Breast epithelium (tissue), 4 donors: ENCODE results near the gene ATP2B3. TPM values are rescaled to one million over a fixed set of nuclear protein-coding genes. Genes with fewer than 3 reads are reported as not detected.

ENCODE experiments used
- DNase-seq, 2 donors: peaks; one replicate each; pipeline ENCODE4 v3.0.0-alpha.2; 2019; ENCODE audit warnings: low spot score in 2 of 2
- H3K27ac ChIP-seq, 2 donors: fragments of 200-600 bp; sonication (generic) in 1 of 2; one replicate each; pipeline ENCODE4 v1.5.1; 2016 to 2019; ENCODE audit warnings: mild to moderate bottlenecking in 1 of 2
- H3K27me3 ChIP-seq, 2 donors: fragments of 200-600 bp; sonication (generic) in 1 of 2; one replicate each; pipeline versions ENCODE4 v1.5.1 to v1.6.0; 2017 to 2019; ENCODE audit warnings: control low read depth in 1 of 2, mild to moderate bottlenecking in 1 of 2
- H3K36me3 ChIP-seq: fragments of 200-600 bp; one replicate; pipeline ENCODE4 v1.5.1; 2019
- H3K4me1 ChIP-seq, 2 donors: fragments of 200-600 bp; sonication (generic); one replicate each; pipeline ENCODE4 v1.5.1; 2016 to 2019; ENCODE audit warnings: control low read depth in 1 of 2
- H3K4me3 ChIP-seq, 3 donors: fragments of 200-600 bp; sonication (generic); 1 replicate in 2 of 3; 2 replicates in 1 of 3; pipeline ENCODE4 v1.5.1; 2016 to 2019; ENCODE audit warnings: mild to moderate bottlenecking in 3 of 3, moderate library complexity in 2 of 3
- H3K9me3 ChIP-seq, 2 donors: fragments of 200-600 bp; sonication (generic) in 1 of 2; one replicate each; pipeline ENCODE4 v1.5.1; 2016 to 2019; ENCODE audit warnings: control low read depth in 1 of 2
- POLR2A ChIP-seq: fragments of 450-650 bp; IDR thresholded peaks from one replicate; pipeline ENCODE4 v1.6.1; 2016; ENCODE audit warnings: antibody characterized with exemption, mild to moderate bottlenecking, moderate library complexity
- POLR2AphosphoS5 ChIP-seq, 3 donors: sonication (generic); formaldehyde crosslinking; IDR thresholded peaks; one replicate each; pipeline ENCODE4 v1.6.1; 2017; ENCODE audit warnings: antibody characterized with exemption in 3 of 3
- intact Hi-C: fragments of 100-400 bp; cut with DNase I; formaldehyde crosslinking; loops from one replicate; pipeline ENCODE4 v1.15.1; 2023; ENCODE audit warnings: low total_unique reads
- total RNA-seq, 3 donors: library from RNA; depleted of rRNA; stranded (reverse); fragments of >200 nt; gene quantifications; one replicate each; pipeline ENCODE4 v1.1.0, GENCODE V29; 2016
- TF ChIP-seq, protein P1 (sequence below), 3 donors: fragments of 450-650 bp; IDR thresholded peaks; one replicate each; pipeline ENCODE4 v1.5.1; 2016 to 2017; ENCODE audit warnings: antibody characterized with exemption in 3 of 3, mild to moderate bottlenecking in 3 of 3, moderate library complexity in 3 of 3

The ATP2B3 gene
- total RNA-seq, 3 donors from 2014 or later = not detected

- H3K27ac ChIP-seq = peak overlapping the region in 1 of 2 donors; percentile 87
- H3K36me3 ChIP-seq = no peaks in the 10 kb centered on the region
- H3K4me3 ChIP-seq = no peak overlapping the region
- no peak for DNase-seq
- no peak for TF ChIP-seq POLR2AphosphoS5 (IDR thresholded peaks at IDR 0.05)
- TF ChIP-seq, protein P1, sequence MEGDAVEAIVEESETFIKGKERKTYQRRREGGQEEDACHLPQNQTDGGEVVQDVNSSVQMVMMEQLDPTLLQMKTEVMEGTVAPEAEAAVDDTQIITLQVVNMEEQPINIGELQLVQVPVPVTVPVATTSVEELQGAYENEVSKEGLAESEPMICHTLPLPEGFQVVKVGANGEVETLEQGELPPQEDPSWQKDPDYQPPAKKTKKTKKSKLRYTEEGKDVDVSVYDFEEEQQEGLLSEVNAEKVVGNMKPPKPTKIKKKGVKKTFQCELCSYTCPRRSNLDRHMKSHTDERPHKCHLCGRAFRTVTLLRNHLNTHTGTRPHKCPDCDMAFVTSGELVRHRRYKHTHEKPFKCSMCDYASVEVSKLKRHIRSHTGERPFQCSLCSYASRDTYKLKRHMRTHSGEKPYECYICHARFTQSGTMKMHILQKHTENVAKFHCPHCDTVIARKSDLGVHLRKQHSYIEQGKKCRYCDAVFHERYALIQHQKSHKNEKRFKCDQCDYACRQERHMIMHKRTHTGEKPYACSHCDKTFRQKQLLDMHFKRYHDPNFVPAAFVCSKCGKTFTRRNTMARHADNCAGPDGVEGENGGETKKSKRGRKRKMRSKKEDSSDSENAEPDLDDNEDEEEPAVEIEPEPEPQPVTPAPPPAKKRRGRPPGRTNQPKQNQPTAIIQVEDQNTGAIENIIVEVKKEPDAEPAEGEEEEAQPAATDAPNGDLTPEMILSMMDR (IDR thresholded peaks at IDR 0.05) = no peak
- TF ChIP-seq POLR2A = no peak
- no peaks in the 10 kb centered on the region for H3K4me1 ChIP-seq
- H3K9me3 ChIP-seq = no peaks in the 10 kb centered on the region
- H3K27me3 ChIP-seq = peaks cover 0 to 78% of the 10 kb centered on the region in 2 donors
- intact Hi-C loops = no loop called here
Measured at GRCh38 chrX:153475751-153476281, 41.6 kb upstream of the ATP2B3 start.

- peak overlapping the region in 1 of 3 donors; percentile 31 for H3K4me3 ChIP-seq
- intact Hi-C loops = no loop called here
- H3K27ac ChIP-seq = peak overlapping the region; percentile 50 to 87
- TF ChIP-seq POLR2A (no peak), POLR2AphosphoS5 (IDR thresholded peaks at IDR 0.05) (no peak)
- TF ChIP-seq, protein P1 (IDR thresholded peaks at IDR 0.05) = no peak
- H3K27me3 ChIP-seq = peaks cover 0 to 79% of the 10 kb centered on the region in 2 donors
- DNase-seq = no peak
- no peaks in the 10 kb centered on the region for H3K4me1 ChIP-seq
- H3K9me3 ChIP-seq = no peaks in the 10 kb centered on the region
- no peaks in the 10 kb centered on the region for H3K36me3 ChIP-seq
Measured at GRCh38 chrX:153476666-153477363, 40.6 kb upstream of the ATP2B3 start.

GRCh38 chrX:153477364-153477857 lies 40.0 kb upstream of the ATP2B3 start:
- TF ChIP-seq POLR2AphosphoS5 (IDR thresholded peaks at IDR 0.05) (no peak), POLR2A (no peak)
- TF ChIP-seq, protein P1 (IDR thresholded peaks at IDR 0.05) = no peak
- peaks cover 0 to under 1% of the 10 kb centered on the region in 2 donors for H3K9me3 ChIP-seq
- intact Hi-C loops = no loop called here
- no peak overlapping the region for H3K4me3 ChIP-seq
- no peaks in the 10 kb centered on the region for H3K36me3 ChIP-seq
- peak overlapping the region; percentile 50 to 87 for H3K27ac ChIP-seq
- H3K27me3 ChIP-seq = peaks cover 0 to 85% of the 10 kb centered on the region in 2 donors
- H3K4me1 ChIP-seq = no peaks in the 10 kb centered on the region
- no peak for DNase-seq

DNA sequence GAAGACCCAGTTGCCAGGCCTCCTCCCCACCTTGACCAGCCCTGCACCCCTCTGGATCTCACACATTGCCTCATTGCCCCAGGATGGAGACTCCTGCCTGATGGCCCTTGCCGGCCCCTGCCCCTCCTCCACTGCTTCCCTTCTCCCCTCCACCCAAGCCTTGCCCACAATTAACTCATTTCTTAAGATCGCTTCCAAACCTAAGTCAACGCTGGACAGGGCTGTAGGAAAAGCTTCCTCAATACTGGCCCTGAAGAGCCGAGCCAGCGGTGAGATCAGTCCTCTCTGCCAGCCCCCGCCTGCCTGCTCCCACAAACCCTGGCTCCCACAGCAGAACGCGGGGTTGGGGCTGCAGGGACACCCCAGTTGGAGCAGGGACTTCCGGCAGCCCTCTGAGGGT lies 39.5 kb upstream of the ATP2B3 start:
- TF ChIP-seq POLR2AphosphoS5 (IDR thresholded peaks at IDR 0.05) (no peak), POLR2A (no peak)
- TF ChIP-seq, protein P1 (IDR thresholded peaks at IDR 0.05) = no peak
- Histone ChIP-seq H3K4me3 (no peak overlapping the region), H3K4me1 (no peaks in the 10 kb centered on the region)

DNA sequence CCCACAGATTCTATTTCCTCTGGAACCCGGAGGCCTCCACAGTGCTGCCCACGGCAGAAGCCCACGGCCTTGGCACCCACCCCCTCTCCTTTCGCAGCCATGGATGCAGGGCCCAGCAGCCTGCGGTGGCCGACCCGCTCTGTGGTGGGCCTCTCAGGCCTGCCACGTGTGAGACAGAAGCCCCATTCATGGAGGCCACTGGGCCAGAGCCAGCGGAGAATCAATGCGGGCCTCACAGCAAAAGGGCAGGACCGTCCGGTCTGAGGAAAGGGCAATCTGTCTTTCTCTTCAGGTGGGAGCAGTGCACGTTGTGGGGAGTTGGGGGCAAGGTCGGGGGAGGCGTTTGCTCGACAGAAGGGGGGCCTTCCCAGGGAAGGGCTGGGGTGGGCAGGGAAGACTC lies 38.7 kb upstream of the ATP2B3 start:
- intact Hi-C loops = no loop called here
- Histone ChIP-seq H3K4me3 (no peak overlapping the region), H3K36me3 (no peaks in the 10 kb centered on the region), H3K9me3 (peaks cover 0 to 5% of the 10 kb centered on the region in 2 donors), H3K27ac (no peak overlapping the region), H3K27me3 (peaks cover 0 to 89% of the 10 kb centered on the region in 2 donors), H3K4me1 (no peaks in the 10 kb centered on the region)
- TF ChIP-seq POLR2AphosphoS5 (IDR thresholded peaks at IDR 0.05) = no peak
- TF ChIP-seq, protein P1 (IDR thresholded peaks at IDR 0.05) = no peak
- TF ChIP-seq POLR2A = no peak
- no peak for DNase-seq

More for the DNA sequence above, 39.5 kb upstream of the ATP2B3 start:
- peaks cover 0 to 89% of the 10 kb centered on the region in 2 donors for H3K27me3 ChIP-seq
- intact Hi-C loops = no loop called here
- DNase-seq = no peak
- no peaks in the 10 kb centered on the region for H3K36me3 ChIP-seq
- H3K9me3 ChIP-seq = peaks cover 0 to 5% of the 10 kb centered on the region in 2 donors
- H3K27ac ChIP-seq = peak overlapping the region in 1 of 2 donors; percentile 87
